Body of pancreas (tissue), 4 donors: Measurements from ENCODE around the gene SCAMP4.

ENCODE experiments used
- CTCF ChIP-seq, 7 experiments: fragments of 450-650 bp in 4 of 7; fragments of 200-600 bp in 3 of 7; sonication (generic) in 3 of 7; IDR thresholded peaks; one replicate each; pipeline ENCODE4 v1.5.1; 2016 to 2019; ENCODE audit warnings: antibody characterized with exemption in 7 of 7
- POLR2A ChIP-seq, 3 donors: fragments of 450-650 bp; IDR thresholded peaks; one replicate each; pipeline ENCODE4 v1.6.1; 2016; ENCODE audit warnings: antibody characterized with exemption in 3 of 3, mild to moderate bottlenecking in 2 of 3

- TF ChIP-seq POLR2A (IDR thresholded peaks at IDR 0.05): no peak
- no peak for TF ChIP-seq CTCF (IDR thresholded peaks at IDR 0.05)
Measured at GRCh38 chr19:1908364-1908678, 3.1 kb downstream of the SCAMP4 start.
